GM12878 (cell line): ENCODE results near the gene GSC2.

Source experiments
- CTCF ChIP-seq, 3 experiments: IDR thresholded peaks in 2 of 3; conservative IDR thresholded peaks in 1 of 3; 2 replicates each; pipeline ENCODE4 v1.5.1; 2011; ENCODE audit warnings: low read depth in 3 of 3, low read length in 3 of 3, mild to moderate bottlenecking in 3 of 3, control low read depth in 2 of 3, moderate library complexity in 2 of 3, inconsistent platforms in 1 of 3, mixed read lengths in 1 of 3; ENCODE audit not compliant: control insufficient read depth in 2 of 3, insufficient read depth in 1 of 3; ENCODE audit errors: extremely low read depth in 1 of 3
- DPF2 ChIP-seq: fragments of 450-650 bp; IDR thresholded peaks from 2 replicates; pipeline ENCODE4 v1.6.1; 2017; ENCODE audit warnings: mild to moderate bottlenecking
- E2F8 ChIP-seq: fragments of 450-650 bp; IDR thresholded peaks from 2 replicates; pipeline ENCODE4 v1.6.1; 2018; ENCODE audit warnings: mild to moderate bottlenecking, low read depth, moderate library complexity; ENCODE audit not compliant: partially characterized antibody
- EP300 ChIP-seq, 2 experiments: fragments of 150-350 bp in 1 of 2; IDR thresholded peaks; 2 replicates each; pipeline ENCODE4 v1.6.1; 2011 to 2012; ENCODE audit warnings: low read depth in 2 of 2, low read length in 2 of 2, borderline replicate concordance in 1 of 2, improper control_type of control experiment in 1 of 2, inconsistent platforms in 1 of 2; ENCODE audit not compliant: control insufficient read depth in 1 of 2
- IRF3 ChIP-seq: fragments of 450-650 bp; IDR thresholded peaks from 2 replicates; pipeline ENCODE4 v1.6.1; 2014; ENCODE audit warnings: mild to moderate bottlenecking
- JUND ChIP-seq: IDR thresholded peaks from 2 replicates; pipeline ENCODE4 v1.6.1; 2012; ENCODE audit warnings: low read depth, mild to moderate bottlenecking, low read length, improper control_type of control experiment, moderate library complexity
- SP1 ChIP-seq: IDR thresholded peaks from one replicate; pipeline ENCODE4 v1.6.1; 2011; ENCODE audit warnings: low read depth, low read length
- SUPT20H ChIP-seq: IDR thresholded peaks from 2 replicates; pipeline ENCODE4 v1.6.1; 2011; ENCODE audit warnings: low read depth, mild to moderate bottlenecking, low read length, moderate library complexity, borderline replicate concordance; ENCODE audit not compliant: control insufficient read depth
- USF2 ChIP-seq: IDR thresholded peaks from 2 replicates; pipeline ENCODE4 v1.6.1; 2011; ENCODE audit warnings: low read depth, low read length, improper control_type of control experiment, borderline replicate concordance

- no peak for TF ChIP-seq CTCF (IDR thresholded peaks at IDR 0.05 in 2 of 3, conservative IDR thresholded peaks at IDR 0.05 in 1 of 3; ENCODE audit: control insufficient read depth in 2 of 3, extremely low read depth in 1 of 3, insufficient read depth in 1 of 3, low read depth in 3 of 3, low read length in 3 of 3)
- no peak for TF ChIP-seq SP1
- no peak for TF ChIP-seq IRF3
- TF ChIP-seq EP300 (IDR thresholded peaks at IDR 0.05; ENCODE audit: borderline replicate concordance in 1 of 2, control insufficient read depth in 1 of 2, low read depth in 2 of 2, low read length in 2 of 2) = no peak
- no peak for TF ChIP-seq E2F8
- TF ChIP-seq USF2 = no peak
- TF ChIP-seq DPF2 = no peak
- no peak for TF ChIP-seq SUPT20H
- no peak for TF ChIP-seq JUND
Observed at GRCh38 chr22:19128946-19129727, 21.0 kb downstream of the GSC2 start.
